Smooth muscle cell (in vitro differentiated cells): ENCODE results near the gene TECR. TPM values are rescaled to one million over a fixed set of nuclear protein-coding genes. Genes with fewer than 3 reads are reported as not detected.

Source experiments
- DNase-seq: peaks from one replicate; lab custom pipeline; 2025; ENCODE audit not compliant: unreplicated experiment; lab: John Stamatoyannopoulos, UW
- H2AFZ ChIP-seq: fragments of 200-600 bp; sonication (generic); 2 replicates; pipeline ENCODE4 v1.6.0; 2016; ENCODE audit warnings: antibody characterized with exemption, low read depth, mild to moderate bottlenecking
- H3F3A ChIP-seq: fragments of 200-600 bp; sonication (generic); 2 replicates; pipeline ENCODE4 v1.6.0; 2017; ENCODE audit warnings: antibody characterized with exemption, low read depth
- H3K27ac ChIP-seq: fragments of 200-600 bp; sonication (generic); 2 replicates; pipeline ENCODE4 v1.5.1; 2016; ENCODE audit warnings: low read depth, mild to moderate bottlenecking
- H3K27me3 ChIP-seq: fragments of 200-600 bp; sonication (generic); 2 replicates; pipeline ENCODE4 v1.6.1; 2016; ENCODE audit warnings: low read depth, mild to moderate bottlenecking
- H3K36me3 ChIP-seq: fragments of 200-600 bp; sonication (generic); 2 replicates; pipeline ENCODE4 v1.5.1; 2016; ENCODE audit warnings: low read depth
- H3K4me1 ChIP-seq: fragments of 200-600 bp; sonication (generic); 2 replicates; pipeline ENCODE4 v1.5.1; 2016; ENCODE audit warnings: low read depth
- H3K4me2 ChIP-seq: fragments of 200-600 bp; sonication (generic); 2 replicates; pipeline ENCODE4 v1.6.0; 2016; ENCODE audit warnings: mild to moderate bottlenecking
- H3K4me3 ChIP-seq: fragments of 200-600 bp; sonication (generic); 2 replicates; pipeline ENCODE4 v1.5.1; 2016; ENCODE audit warnings: mild to moderate bottlenecking
- H3K79me2 ChIP-seq: fragments of 200-600 bp; sonication (generic); 2 replicates; pipeline ENCODE4 v1.6.0; 2016; ENCODE audit warnings: low read depth, mild to moderate bottlenecking
- H3K9ac ChIP-seq: fragments of 200-600 bp; sonication (generic); 2 replicates; pipeline ENCODE4 v1.6.0; 2016; ENCODE audit warnings: low read depth
- H3K9me3 ChIP-seq: fragments of 200-600 bp; sonication (generic); replicated peaks from 2 replicates; pipeline ENCODE4 v1.5.1; 2016; ENCODE audit warnings: low read depth
- H4K20me1 ChIP-seq: fragments of 200-600 bp; sonication (generic); 2 replicates; pipeline ENCODE4 v1.6.0; 2016; ENCODE audit warnings: low read depth
- CTCF ChIP-seq: fragments of 200-600 bp; sonication (generic); IDR thresholded peaks from 2 replicates; pipeline ENCODE4 v1.5.1; 2017; ENCODE audit warnings: borderline replicate concordance, mild to moderate bottlenecking, antibody characterized with exemption; ENCODE audit not compliant: insufficient read depth, poor library complexity, severe bottlenecking
- WGBS: methylation state at CpG from one replicate; pipeline ENCODE4 v1.1.7; 2016; ENCODE audit warnings: low lambda C conversion rate; 5-methylcytosine and 5-hydroxymethylcytosine counted together
- polyA plus RNA-seq: library from polyadenylated mRNA; unstranded; fragments of >200 nt; fragmentation: Nextera tagmentation; extraction: Ambion mirVana; gene quantifications from 2 replicates; pipeline ENCODE4 v1.2.1, GENCODE V29; 2016
- total RNA-seq: library from RNA; depleted of rRNA; stranded (reverse); fragments of >200 nt; gene quantifications from 2 replicates; pipeline ENCODE4 v1.2.3, GENCODE V29; 2014

TECR gene
- total and polyA plus RNA-seq, 2 experiments from 2014 or later, result 86.1 to 216 TPM

- WGBS, result 98% methylated on average over 14 of the region's 14 CpGs
- Histone ChIP-seq H2AFZ (no peak overlapping the region), H4K20me1 (peaks cover 43% of the 10 kb centered on the region), H3K4me2 (no peak overlapping the region), H3K4me1 (peaks cover 6% of the 10 kb centered on the region), H3K27me3 (no peaks in the 10 kb centered on the region), H3K27ac (no peak overlapping the region), H3K9ac (no peak overlapping the region), H3F3A (peaks cover 5% of the 10 kb centered on the region), H3K36me3 (peaks cover 7% of the 10 kb centered on the region), H3K79me2 (peaks cover 30% of the 10 kb centered on the region), H3K9me3 (no peaks in the 10 kb centered on the region), H3K4me3 (no peak overlapping the region)
- DNase-seq, result no peak
- no peak for TF ChIP-seq CTCF
Observed at GRCh38 chr19:14512406-14512961, 16.9 kb upstream of the TECR start.

- H2AFZ ChIP-seq, result no peak overlapping the region
- no peak for TF ChIP-seq CTCF
- peaks cover 36% of the 10 kb centered on the region for H3K79me2 ChIP-seq
- H3F3A ChIP-seq, result peaks cover 8% of the 10 kb centered on the region
- no peak overlapping the region for H3K4me2 ChIP-seq
- H3K36me3 ChIP-seq, result peaks cover 7% of the 10 kb centered on the region
- DNase-seq, result no peak
- H3K9me3 ChIP-seq, result no peaks in the 10 kb centered on the region
- H4K20me1 ChIP-seq, result peaks cover 49% of the 10 kb centered on the region
- no peak overlapping the region for H3K27ac ChIP-seq
- peaks cover 9% of the 10 kb centered on the region for H3K4me1 ChIP-seq
- H3K27me3 ChIP-seq, result no peaks in the 10 kb centered on the region
- no peak overlapping the region for H3K4me3 ChIP-seq
- 93% methylated on average over 8 of the region's 8 CpGs for WGBS
- H3K9ac ChIP-seq, result no peak overlapping the region
Observed at GRCh38 chr19:14514215-14514863, 15.1 kb upstream of the TECR start.

GRCh38 chr19:14515501-14516047 lies 13.8 kb upstream of the TECR start:
- Histone ChIP-seq H3K4me2 (peak overlapping the region; percentile 95), H3K4me3 (peak overlapping the region; percentile 88), H3K27me3 (no peaks in the 10 kb centered on the region), H4K20me1 (peaks cover 49% of the 10 kb centered on the region), H3K9ac (peak overlapping the region; percentile 14), H3K9me3 (no peaks in the 10 kb centered on the region), H3K36me3 (peaks cover 7% of the 10 kb centered on the region), H3K4me1 (peaks cover 9% of the 10 kb centered on the region), H2AFZ (no peak overlapping the region), H3K27ac (no peak overlapping the region), H3F3A (peaks cover 13% of the 10 kb centered on the region), H3K79me2 (peaks cover 36% of the 10 kb centered on the region)
- TF ChIP-seq CTCF, result no peak
- DNase-seq, result no peak
- WGBS, result 92% methylated on average over 8 of the region's 8 CpGs
